NCI-H69 (cell line): ENCODE measurements around the gene FAM180A.

Experiments used
- DNase-seq: peaks from one replicate; lab custom pipeline; 2025; lab: John Stamatoyannopoulos, UW

The FAM180A gene

GRCh38 chr7:135771961-135772638, 23.5 kb upstream of the FAM180A start:
- DNase-seq = peak; percentile 58

- no peak for DNase-seq
Observed at GRCh38 chr7:135771051-135771450, 22.4 kb upstream of the FAM180A start.

GRCh38 chr7:135770139-135770710, 21.6 kb upstream of the FAM180A start:
- DNase-seq = no peak

GRCh38 chr7:135769005-135769802, 20.6 kb upstream of the FAM180A start:
- peak; percentile 46 for DNase-seq

GRCh38 chr7:135768467-135768866, 19.9 kb upstream of the FAM180A start:
- peak; percentile 29 for DNase-seq

- no peak for DNase-seq
Observed at GRCh38 chr7:135768064-135768463, 19.5 kb upstream of the FAM180A start.

- no peak for DNase-seq
Observed at GRCh38 chr7:135763261-135763660, 14.6 kb upstream of the FAM180A start.

- no peak for DNase-seq
Observed at GRCh38 chr7:135761751-135762488, 13.3 kb upstream of the FAM180A start.

- DNase-seq = no peak
Observed at GRCh38 chr7:135759532-135759931, 10.9 kb upstream of the FAM180A start.

- no peak for DNase-seq
Observed at GRCh38 chr7:135758531-135758932, 9.9 kb upstream of the FAM180A start.

GRCh38 chr7:135757719-135758411, 9.3 kb upstream of the FAM180A start:
- DNase-seq = no peak

GRCh38 chr7:135756191-135756590, 7.6 kb upstream of the FAM180A start:
- DNase-seq = peak; percentile 20

GRCh38 chr7:135755351-135755753, 6.7 kb upstream of the FAM180A start:
- peak; percentile 94 for DNase-seq

- no peak for DNase-seq
Observed at GRCh38 chr7:135753616-135754413, 5.2 kb upstream of the FAM180A start.

GRCh38 chr7:135747366-135747765, 1.2 kb downstream of the FAM180A start:
- DNase-seq = no peak

- peak; percentile 18 for DNase-seq
Observed at GRCh38 chr7:135745703-135746312, 2.8 kb downstream of the FAM180A start.

GRCh38 chr7:135744938-135745702, 3.5 kb downstream of the FAM180A start:
- peak; percentile 11 for DNase-seq

GRCh38 chr7:135743907-135744731, 4.5 kb downstream of the FAM180A start:
- DNase-seq = peak; percentile 83

- no peak for DNase-seq
Observed at GRCh38 chr7:135742371-135742770, 6.2 kb downstream of the FAM180A start.
